BE2C (cell line): ENCODE results near the gene CHMP6.

Source experiments
- DNase-seq: peaks from one replicate; pipeline ENCODE4 v3.0.0-alpha.2; 2020
- H3K27me3 ChIP-seq: fragments of 250-450 bp; sonication (Bioruptor Pico); 2 replicates; pipeline ENCODE4 v1.5.1; 2020; ENCODE audit warnings: mild to moderate bottlenecking
- H3K36me3 ChIP-seq: fragments of 250-450 bp; sonication (Bioruptor Pico); 2 replicates; pipeline ENCODE4 v1.5.1; 2020; ENCODE audit warnings: mild to moderate bottlenecking
- H3K4me1 ChIP-seq: fragments of 250-450 bp; sonication (Bioruptor Pico); 2 replicates; pipeline ENCODE4 v1.5.1; 2020
- H3K4me3 ChIP-seq: 2 replicates; pipeline ENCODE4 v1.5.1; 2011; ENCODE audit warnings: low read depth, low read length
- H3K9me3 ChIP-seq: fragments of 250-450 bp; sonication (Bioruptor Pico); 2 replicates; pipeline ENCODE4 v1.5.1; 2020
- TF ChIP-seq, protein P1 (sequence below): IDR thresholded peaks from 2 replicates; pipeline ENCODE4 v1.5.1; 2012; ENCODE audit warnings: mild to moderate bottlenecking, low read depth, low read length

CHMP6 gene

DNA sequence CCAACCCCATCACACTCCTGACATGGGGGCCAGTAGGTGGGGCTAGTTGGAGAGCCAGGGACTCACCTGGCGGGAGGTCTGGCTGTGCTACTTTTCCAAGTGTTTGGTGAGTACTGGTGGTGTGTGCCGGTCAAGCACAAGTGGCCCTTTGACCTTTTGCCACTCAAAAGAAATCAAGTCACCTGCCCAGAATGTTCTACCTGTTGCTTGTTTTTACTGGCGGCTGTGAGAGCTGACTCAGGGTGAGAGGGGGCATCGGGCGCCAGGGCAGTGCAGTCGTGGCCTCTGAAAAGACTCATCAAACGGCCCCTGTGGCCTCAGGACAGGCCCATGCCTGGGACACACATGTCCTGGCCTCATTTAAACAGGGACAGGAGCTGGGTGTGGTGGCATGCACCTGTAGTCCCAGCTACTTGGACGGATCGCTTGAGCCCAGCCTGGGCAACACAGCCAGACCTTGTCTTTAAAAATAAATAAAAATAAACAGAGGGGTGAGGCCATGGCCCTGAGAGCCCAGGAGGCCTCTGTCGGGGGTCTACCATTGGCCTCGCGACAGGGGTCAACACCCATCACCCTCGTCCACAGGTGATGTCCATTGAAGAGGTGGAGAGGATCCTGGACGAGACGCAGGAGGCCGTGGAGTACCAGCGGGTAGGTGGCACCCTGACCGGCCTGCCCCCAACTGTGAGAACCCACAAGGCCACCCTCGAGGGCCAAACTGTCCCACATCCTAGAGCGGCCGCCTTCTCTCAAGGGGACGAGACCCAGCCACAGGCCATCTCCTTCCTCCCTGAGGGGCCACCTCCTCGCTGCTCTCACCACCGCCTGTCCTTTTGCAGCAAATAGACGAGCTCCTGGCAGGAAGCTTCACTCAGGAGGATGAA lies 5.0 kb downstream of the CHMP6 start:
- TF ChIP-seq, protein P1, sequence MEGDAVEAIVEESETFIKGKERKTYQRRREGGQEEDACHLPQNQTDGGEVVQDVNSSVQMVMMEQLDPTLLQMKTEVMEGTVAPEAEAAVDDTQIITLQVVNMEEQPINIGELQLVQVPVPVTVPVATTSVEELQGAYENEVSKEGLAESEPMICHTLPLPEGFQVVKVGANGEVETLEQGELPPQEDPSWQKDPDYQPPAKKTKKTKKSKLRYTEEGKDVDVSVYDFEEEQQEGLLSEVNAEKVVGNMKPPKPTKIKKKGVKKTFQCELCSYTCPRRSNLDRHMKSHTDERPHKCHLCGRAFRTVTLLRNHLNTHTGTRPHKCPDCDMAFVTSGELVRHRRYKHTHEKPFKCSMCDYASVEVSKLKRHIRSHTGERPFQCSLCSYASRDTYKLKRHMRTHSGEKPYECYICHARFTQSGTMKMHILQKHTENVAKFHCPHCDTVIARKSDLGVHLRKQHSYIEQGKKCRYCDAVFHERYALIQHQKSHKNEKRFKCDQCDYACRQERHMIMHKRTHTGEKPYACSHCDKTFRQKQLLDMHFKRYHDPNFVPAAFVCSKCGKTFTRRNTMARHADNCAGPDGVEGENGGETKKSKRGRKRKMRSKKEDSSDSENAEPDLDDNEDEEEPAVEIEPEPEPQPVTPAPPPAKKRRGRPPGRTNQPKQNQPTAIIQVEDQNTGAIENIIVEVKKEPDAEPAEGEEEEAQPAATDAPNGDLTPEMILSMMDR = no peak; the same call in 1 of the 2 replicates
- H3K27me3 ChIP-seq = peaks cover 6% of the 10 kb centered on the region; the same call in 1 of the 2 replicates
- H3K36me3 ChIP-seq = peaks cover 6% of the 10 kb centered on the region; the same call in 1 of the 2 replicates
- DNase-seq = no peak
- H3K9me3 ChIP-seq = no peaks in the 10 kb centered on the region
- H3K4me3 ChIP-seq = no peak overlapping the region
- no peaks in the 10 kb centered on the region for H3K4me1 ChIP-seq

DNA sequence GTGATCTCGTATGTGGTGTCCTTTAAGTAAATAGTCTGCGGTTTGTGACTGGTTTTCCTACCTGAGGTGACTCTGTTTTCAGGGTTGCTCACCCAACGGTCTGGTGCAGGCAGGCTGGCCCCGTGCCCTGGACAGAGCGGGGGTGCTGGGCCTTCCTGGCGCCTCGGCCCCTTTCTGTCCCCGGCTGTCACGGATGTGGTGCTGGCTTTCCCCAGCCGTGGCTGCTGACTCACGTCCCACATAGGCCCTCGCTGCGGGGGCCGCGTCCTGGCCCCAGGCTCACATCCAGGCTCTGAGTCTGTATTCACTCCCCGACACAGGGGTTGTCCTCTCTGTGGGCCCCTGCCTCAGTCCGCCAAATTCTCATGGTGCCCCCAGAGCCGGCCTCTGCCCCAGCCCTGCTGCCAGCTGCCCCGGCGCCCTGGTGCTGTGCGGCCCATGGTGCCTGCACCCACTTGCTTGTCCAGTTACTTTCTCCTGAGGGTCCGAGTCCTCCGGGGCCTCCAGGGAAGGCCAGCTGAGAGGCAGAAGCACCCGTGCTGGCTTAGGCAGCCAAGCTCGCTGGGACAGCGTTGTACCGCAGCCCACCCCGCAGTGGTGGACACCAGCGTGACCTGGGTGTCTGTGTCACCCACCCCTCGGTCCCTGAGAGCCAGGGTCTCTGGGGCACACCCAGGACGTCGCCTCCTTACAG lies 5.9 kb downstream of the CHMP6 start:
- Histone ChIP-seq H3K4me1 (peaks cover 7% of the 10 kb centered on the region), H3K4me3 (no peak overlapping the region), H3K9me3 (no peaks in the 10 kb centered on the region), H3K27me3 (peaks cover 6% of the 10 kb centered on the region), H3K36me3 (peaks cover 6% of the 10 kb centered on the region; the same call in 1 of the 2 replicates)
- TF ChIP-seq, protein P1 = no peak
- peak; percentile 8 for DNase-seq

DNA sequence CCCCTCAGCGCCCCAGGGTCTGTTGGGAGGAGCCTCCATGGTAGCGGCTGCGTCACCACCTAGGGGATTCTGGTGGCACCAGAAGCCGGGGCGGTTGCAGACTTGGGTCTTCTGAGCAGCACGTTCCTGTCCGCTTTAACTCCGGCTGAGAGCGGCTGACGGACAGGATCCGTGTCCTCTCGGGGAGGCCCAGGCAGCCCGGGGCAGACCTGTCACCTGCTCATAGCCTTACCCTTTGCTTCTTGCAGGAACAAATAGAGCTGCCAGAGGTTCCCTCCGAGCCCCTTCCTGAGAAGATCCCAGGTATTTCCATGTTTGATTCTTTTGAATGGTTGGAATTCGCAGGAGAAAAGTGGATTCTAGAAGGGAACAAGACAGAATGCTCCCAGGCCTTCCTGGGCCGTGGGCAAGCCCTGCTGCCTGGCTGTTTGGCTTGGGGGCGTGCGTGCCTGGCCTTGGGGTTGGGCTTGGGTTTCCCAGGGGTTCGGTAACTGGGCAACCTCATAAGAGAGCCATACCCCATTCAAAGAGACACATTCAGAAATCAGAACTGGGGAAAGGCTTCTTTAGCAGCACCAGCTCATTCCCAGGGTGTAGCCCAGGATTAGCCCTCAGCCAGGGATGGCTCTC lies 6.6 kb downstream of the CHMP6 start:
- no peak for DNase-seq
- no peaks in the 10 kb centered on the region for H3K9me3 ChIP-seq
- H3K4me3 ChIP-seq = no peak overlapping the region
- peaks cover 7% of the 10 kb centered on the region for H3K4me1 ChIP-seq
- H3K36me3 ChIP-seq = peaks cover 6% of the 10 kb centered on the region; the same call in 1 of the 2 replicates
- TF ChIP-seq, protein P1 = no peak
- H3K27me3 ChIP-seq = peaks cover 13% of the 10 kb centered on the region

DNA sequence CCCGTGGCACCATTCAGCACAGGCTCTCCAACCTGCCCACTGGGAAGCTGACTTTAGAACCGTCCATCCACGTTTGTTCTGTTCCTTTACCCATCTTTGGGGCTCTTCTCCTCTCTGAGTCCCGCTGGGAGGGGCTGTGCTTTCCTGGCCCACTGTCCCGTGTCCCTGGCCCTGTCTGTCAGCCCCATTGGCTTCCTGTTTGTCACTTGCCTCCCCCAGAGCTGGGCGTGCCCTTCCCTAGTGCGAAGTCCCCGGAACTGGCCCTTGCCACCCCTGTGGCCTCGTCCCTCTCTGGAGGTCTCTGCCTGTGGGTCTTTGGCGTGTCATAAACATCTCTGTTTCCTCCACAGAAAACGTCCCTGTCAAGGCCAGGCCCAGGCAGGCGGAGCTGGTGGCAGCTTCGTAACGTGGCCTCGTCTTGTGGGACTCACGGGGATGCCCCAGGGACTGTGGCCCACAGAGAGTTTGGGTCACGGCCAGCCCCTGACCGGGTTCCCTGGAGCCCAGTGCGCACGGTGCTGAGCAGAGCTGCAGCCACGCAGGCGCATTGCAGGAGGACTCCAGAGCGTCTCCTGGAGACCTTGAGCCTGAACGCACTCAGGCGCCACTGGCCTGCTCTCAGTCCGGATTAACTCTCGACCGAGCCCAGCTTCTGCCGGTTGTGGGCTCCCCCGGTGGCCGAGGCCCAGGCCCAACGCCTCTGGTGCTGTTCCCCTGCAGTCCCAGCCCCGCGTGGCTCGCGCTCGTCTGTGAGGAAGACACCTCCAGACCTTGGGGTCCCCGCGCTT lies 7.3 kb downstream of the CHMP6 start:
- Histone ChIP-seq H3K9me3 (no peaks in the 10 kb centered on the region), H3K4me1 (peaks cover 7% of the 10 kb centered on the region), H3K36me3 (peaks cover 6% of the 10 kb centered on the region; the same call in 1 of the 2 replicates), H3K27me3 (peaks cover 18% of the 10 kb centered on the region), H3K4me3 (no peak overlapping the region)
- DNase-seq = peak; percentile 15
- TF ChIP-seq, protein P1 = no peak

DNA sequence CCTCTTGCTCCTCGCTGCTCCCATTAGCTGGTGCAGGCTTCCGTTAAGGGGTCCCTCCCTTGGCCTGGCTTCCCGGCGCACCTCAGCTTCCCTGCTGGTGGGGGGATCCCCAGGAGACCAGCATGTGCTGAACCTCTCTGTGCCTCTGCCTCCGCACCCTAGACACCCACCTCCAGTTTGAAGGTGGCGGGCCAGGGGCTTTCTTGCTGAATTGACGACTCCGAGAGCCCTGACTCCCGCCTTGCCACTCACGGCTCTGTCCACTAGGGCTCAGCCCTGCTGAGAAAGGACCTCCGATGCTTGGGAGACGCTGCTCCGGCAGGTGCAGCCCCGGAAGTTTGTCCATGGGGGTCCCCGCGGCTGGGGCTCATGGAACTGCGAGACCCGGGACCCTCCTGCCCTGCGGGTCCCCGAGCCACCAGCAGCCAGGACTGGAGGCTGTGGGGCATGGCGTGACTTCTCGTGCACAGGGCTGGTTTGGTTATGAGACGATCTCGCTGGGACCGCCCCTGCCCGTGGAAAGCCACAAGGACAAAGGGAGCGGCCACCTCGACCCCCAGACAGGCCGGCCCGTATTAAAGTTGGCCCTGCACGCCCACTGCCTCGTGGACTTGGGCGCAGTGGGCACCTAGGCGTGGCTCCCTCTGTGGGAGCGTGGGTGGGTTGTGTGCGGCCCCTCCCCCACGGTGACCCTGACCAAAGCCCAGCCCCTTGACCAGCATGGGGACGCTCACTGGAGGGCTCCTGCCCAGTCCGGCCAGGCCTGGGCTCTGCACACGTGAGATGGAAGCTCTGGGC lies 8.1 kb downstream of the CHMP6 start:
- Histone ChIP-seq H3K4me3 (no peak overlapping the region), H3K36me3 (peaks cover 6% of the 10 kb centered on the region; the same call in 1 of the 2 replicates), H3K9me3 (no peaks in the 10 kb centered on the region), H3K27me3 (peaks cover 24% of the 10 kb centered on the region), H3K4me1 (peaks cover 7% of the 10 kb centered on the region)
- TF ChIP-seq, protein P1 = no peak
- no peak for DNase-seq
